Measurements from ENCODE around the gene FOXN3. TPM values are rescaled to one million over a fixed set of nuclear protein-coding genes. Genes with fewer than 3 reads are reported as not detected.

FOXN3 gene
- total RNA-seq, 4 donors from 2014 or later, result 91.7 to 207 (median 125) TPM

GRCh38 chr14:89247457-89248122 is 169.4 kb downstream of the FOXN3 start:
- ATAC-seq (ENCODE audit: low FRiP score) (no peak), DNase-seq (ENCODE audit: low spot score) (no peak)
- TF ChIP-seq CTCF (IDR thresholded peaks at IDR 0.05), result no peak

- DNase-seq (ENCODE audit: low spot score), result no peak
- TF ChIP-seq CTCF (IDR thresholded peaks at IDR 0.05), result no peak
Measured at GRCh38 chr14:89246290-89246689, 170.7 kb downstream of the FOXN3 start.

GRCh38 chr14:89245802-89246201 is 171.2 kb downstream of the FOXN3 start:
- ATAC-seq (ENCODE audit: low FRiP score), result no peak
- no peak for DNase-seq (ENCODE audit: low spot score)
- TF ChIP-seq CTCF (IDR thresholded peaks at IDR 0.05), result no peak

More at GRCh38 chr14:89246290-89246689, 170.7 kb downstream of the FOXN3 start:
- no peak for ATAC-seq (ENCODE audit: low FRiP score)

GRCh38 chr14:89244720-89245119 is 172.3 kb downstream of the FOXN3 start:
- TF ChIP-seq CTCF (IDR thresholded peaks at IDR 0.05), result no peak
- ATAC-seq (ENCODE audit: low FRiP score) (no peak), DNase-seq (ENCODE audit: low spot score) (no peak)

- no peak for ATAC-seq (ENCODE audit: low FRiP score)
- TF ChIP-seq CTCF (IDR thresholded peaks at IDR 0.05), result no peak
- DNase-seq (ENCODE audit: low spot score), result no peak
Measured at GRCh38 chr14:89243741-89244140, 173.3 kb downstream of the FOXN3 start.

- no peak for DNase-seq (ENCODE audit: low spot score)
- no peak for ATAC-seq (ENCODE audit: low FRiP score)
Measured at GRCh38 chr14:89243286-89243685, 173.7 kb downstream of the FOXN3 start.

More at GRCh38 chr14:89243286-89243685, 173.7 kb downstream of the FOXN3 start:
- TF ChIP-seq CTCF (IDR thresholded peaks at IDR 0.05), result no peak

Data from omental fat pad (tissue), 4 donors.